Lower leg skin (tissue), 4 donors: ENCODE measurements around the gene NCKAP5. TPM values are rescaled to one million over a fixed set of nuclear protein-coding genes. Genes with fewer than 3 reads are reported as not detected.

Experiments
- DNase-seq, 2 donors: peaks; one replicate each; pipeline ENCODE4 v3.0.0-alpha.2; 2019; ENCODE audit warnings: low spot score in 2 of 2
- H3K4me3 ChIP-seq: fragments of 200-600 bp; sonication (generic); 2 replicates; pipeline ENCODE4 v1.5.1; 2017; ENCODE audit warnings: mild to moderate bottlenecking, low read depth; ENCODE audit not compliant: poor library complexity, severe bottlenecking
- CTCF ChIP-seq, 3 donors: fragments of 450-650 bp; IDR thresholded peaks; one replicate each; pipeline ENCODE4 v1.5.1; 2016; ENCODE audit warnings: antibody characterized with exemption in 3 of 3, mild to moderate bottlenecking in 3 of 3, moderate library complexity in 2 of 3
- POLR2A ChIP-seq, 2 donors: fragments of 450-650 bp; IDR thresholded peaks; one replicate each; pipeline ENCODE4 v1.6.1; 2016 to 2017; ENCODE audit warnings: antibody characterized with exemption in 2 of 2, mild to moderate bottlenecking in 1 of 2, moderate library complexity in 1 of 2
- WGBS, 2 donors: methylation state at CpG; one replicate each; pipeline ENCODE4 v1.1.5; 2018; 5-methylcytosine and 5-hydroxymethylcytosine counted together
- intact Hi-C: fragments of 100-400 bp; cut with DNase I; formaldehyde crosslinking; loops from one replicate; pipeline ENCODE4 v1.15.0; 2023; ENCODE audit warnings: low total_unique reads
- total RNA-seq, 4 donors: library from RNA; depleted of rRNA; stranded (reverse); fragments of >200 nt; gene quantifications; one replicate each; pipeline ENCODE4 v1.1.0, GENCODE V29; 2016

The NCKAP5 gene
- total RNA-seq, 4 donors from 2014 or later, result 2.0 to 5.1 (median 3.6) TPM

- WGBS, 2 donors, result 93% methylated on average over 5 of the region's 5 CpGs
- DNase-seq, result no peak
- TF ChIP-seq CTCF (IDR thresholded peaks at IDR 0.05) (no peak), POLR2A (IDR thresholded peaks at IDR 0.05) (no peak)
Observed at GRCh38 chr2:133045787-133046186, 522.5 kb downstream of the NCKAP5 start.

GRCh38 chr2:133044556-133044955 lies 523.7 kb downstream of the NCKAP5 start:
- TF ChIP-seq POLR2A (IDR thresholded peaks at IDR 0.05), result no peak
- no peak for TF ChIP-seq CTCF (IDR thresholded peaks at IDR 0.05)
- 65 to 73% methylated on average over 4 of the region's 4 CpGs for WGBS, 2 donors
- H3K4me3 ChIP-seq, result no peak overlapping the region
- intact Hi-C loops, result no loop called here
- no peak for DNase-seq

More at GRCh38 chr2:133045787-133046186, 522.5 kb downstream of the NCKAP5 start:
- no peak overlapping the region for H3K4me3 ChIP-seq
- intact Hi-C loops, result no loop called here

GRCh38 chr2:133040170-133040569 lies 528.1 kb downstream of the NCKAP5 start:
- 79 to 84% methylated on average over 4 of the region's 4 CpGs for WGBS, 2 donors
- intact Hi-C loops, result no loop called here
- no peak for DNase-seq
- no peak overlapping the region for H3K4me3 ChIP-seq
- no peak for TF ChIP-seq CTCF (IDR thresholded peaks at IDR 0.05)
- TF ChIP-seq POLR2A (IDR thresholded peaks at IDR 0.05), result no peak

- H3K4me3 ChIP-seq, result no peak overlapping the region
- WGBS, 2 donors, result 85 to 100% methylated on average over 1 of the region's 1 CpG
- no peak for DNase-seq
- intact Hi-C loops, result no loop called here
- TF ChIP-seq POLR2A (IDR thresholded peaks at IDR 0.05) (no peak), CTCF (IDR thresholded peaks at IDR 0.05) (no peak)
Observed at GRCh38 chr2:133039531-133039930, 528.7 kb downstream of the NCKAP5 start.

GRCh38 chr2:133026536-133027177 lies 541.6 kb downstream of the NCKAP5 start:
- intact Hi-C loops, result no loop called here
- no peak for TF ChIP-seq CTCF (IDR thresholded peaks at IDR 0.05)
- TF ChIP-seq POLR2A (IDR thresholded peaks at IDR 0.05), result no peak
- no peak overlapping the region for H3K4me3 ChIP-seq
- WGBS, 2 donors, result 70 to 73% methylated on average over 6 of the region's 6 CpGs
- no peak for DNase-seq

GRCh38 chr2:133025004-133025403 lies 543.3 kb downstream of the NCKAP5 start:
- TF ChIP-seq POLR2A (IDR thresholded peaks at IDR 0.05), result no peak
- TF ChIP-seq CTCF (IDR thresholded peaks at IDR 0.05), result no peak
- WGBS, 2 donors, result 68 to 81% methylated on average over 3 of the region's 3 CpGs
- H3K4me3 ChIP-seq, result no peak overlapping the region
- intact Hi-C loops, result no loop called here
- DNase-seq, result no peak
